H1 (cell line): ENCODE results near the gene SHH. TPM values are rescaled to one million over a fixed set of nuclear protein-coding genes. Genes with fewer than 3 reads are reported as not detected.

ENCODE experiments used
- CTCF ChIA-PET: fragments of 300-600 bp; sonication (Branson Sonifier 250); formaldehyde crosslinking; loops from one replicate; lab custom pipeline; 2021; ENCODE audit not compliant: partially characterized antibody; lab: Charles Lee
- POLR2A ChIA-PET: fragments of 300-600 bp; sonication (Branson Sonifier 250); formaldehyde crosslinking; loops from one replicate; lab custom pipeline; 2021; ENCODE audit warnings: inconsistent platforms; ENCODE audit not compliant: partially characterized antibody; lab: Charles Lee
- DNase-seq, 2 experiments: peaks; one replicate each; pipeline versions ENCODE4 v3.0.0 to v3.0.0-alpha.2; 2010 to 2022; ENCODE audit warnings: low spot score in 2 of 2, low read depth in 1 of 2, mixed read lengths in 1 of 2
- FAIRE-seq: peaks from 2 replicates; lab custom pipeline; 2011; peaks lifted over from hg19 to GRCh38; lab: Jason Lieb, UNC
- H2AFZ ChIP-seq: 2 replicates; pipeline ENCODE4 v1.8.1; 2012; ENCODE audit warnings: low read length, inconsistent platforms
- H2AK5ac ChIP-seq: 2 replicates; pipeline ENCODE4 v1.6.1; 2013; ENCODE audit warnings: low read depth, low read length
- H2BK120ac ChIP-seq: replicated peaks from 2 replicates; pipeline ENCODE3; 2013; ENCODE audit warnings: low read depth, low read length, inconsistent platforms
- H2BK12ac ChIP-seq: 2 replicates; pipeline ENCODE4 v1.6.1; 2013; ENCODE audit warnings: low read depth, low read length
- H2BK15ac ChIP-seq: 2 replicates; pipeline ENCODE4 v1.6.1; 2013; ENCODE audit warnings: low read length
- H2BK20ac ChIP-seq: 2 replicates; pipeline ENCODE4 v1.6.1; 2013; ENCODE audit warnings: low read length
- H2BK5ac ChIP-seq: 2 replicates; pipeline ENCODE4 v1.6.1; 2013; ENCODE audit warnings: low read depth, low read length
- H3K14ac ChIP-seq: 2 replicates; pipeline ENCODE4 v1.6.1; 2013; ENCODE audit warnings: inconsistent platforms; ENCODE audit not compliant: insufficient read length
- H3K18ac ChIP-seq: 2 replicates; pipeline ENCODE4 v1.6.1; 2013; ENCODE audit warnings: low read length; ENCODE audit errors: extremely low read depth
- H3K23ac ChIP-seq: 2 replicates; pipeline ENCODE4 v1.6.1; 2013; ENCODE audit warnings: inconsistent platforms; ENCODE audit not compliant: insufficient read length
- H3K23me2 ChIP-seq: 2 replicates; pipeline ENCODE4 v1.6.1; 2013; ENCODE audit warnings: low read depth, low read length
- H3K27ac ChIP-seq: 2 replicates; pipeline ENCODE4 v1.6.1; 2011; ENCODE audit warnings: low read depth, low read length, inconsistent platforms
- H3K27me3 ChIP-seq, 4 experiments: replicated peaks in 1 of 4; 1 replicate in 1 of 4; 2 replicates in 3 of 4; pipeline versions ENCODE4 v1.6.1 to v1.8.1; 2011 to 2013; ENCODE audit warnings: low read length in 3 of 4, mild to moderate bottlenecking in 3 of 4, inconsistent platforms in 2 of 4, mixed read lengths in 2 of 4, moderate library complexity in 1 of 4; ENCODE audit not compliant: control insufficient read depth in 3 of 4, insufficient read depth in 3 of 4; ENCODE audit errors: extremely low read depth in 1 of 4
- H3K36me3 ChIP-seq, 4 experiments: 2 replicates each; pipeline versions ENCODE4 v1.6.1 to v1.8.1; 2011 to 2013; ENCODE audit warnings: mild to moderate bottlenecking in 4 of 4, low read length in 3 of 4, moderate library complexity in 2 of 4, control low read depth in 1 of 4, inconsistent platforms in 1 of 4; ENCODE audit not compliant: insufficient read depth in 4 of 4, control insufficient read depth in 2 of 4
- H3K4ac ChIP-seq: replicated peaks from 2 replicates; pipeline ENCODE3; 2013; ENCODE audit warnings: low read length, low read depth, mixed read lengths, inconsistent platforms; ENCODE audit not compliant: insufficient read length
- H3K4me1 ChIP-seq, 4 experiments: replicated peaks in 1 of 4; 1 replicate in 1 of 4; 2 replicates in 3 of 4; pipeline versions ENCODE4 v1.6.1 to v1.8.1; 2011 to 2013; ENCODE audit warnings: low read length in 3 of 4, inconsistent platforms in 2 of 4, mixed read lengths in 1 of 4; ENCODE audit not compliant: insufficient read depth in 4 of 4, control insufficient read depth in 3 of 4
- H3K4me2 ChIP-seq, 2 experiments: 2 replicates each; pipeline versions ENCODE4 v1.6.1 to v1.8.1; 2011 to 2013; ENCODE audit warnings: low read depth in 2 of 2, low read length in 2 of 2, control low read depth in 1 of 2, inconsistent platforms in 1 of 2, mild to moderate bottlenecking in 1 of 2; ENCODE audit not compliant: insufficient read depth in 1 of 2
- H3K4me3 ChIP-seq, 4 experiments: fragments of 200-600, 300-600 bp in 1 of 4; sonication (generic), shearing (Covaris generic), sonication (Bioruptor Twin) in 1 of 4; 2 replicates each; pipeline versions ENCODE4 v1.5.1 to v1.8.1; 2011 to 2016; ENCODE audit warnings: low read length in 4 of 4, low read depth in 3 of 4, control low read depth in 2 of 4, inconsistent platforms in 2 of 4, mild to moderate bottlenecking in 2 of 4, mixed read lengths in 1 of 4, moderate library complexity in 1 of 4; ENCODE audit not compliant: insufficient read depth in 2 of 4; ENCODE audit errors: extremely low read depth in 1 of 4
- H3K56ac ChIP-seq: replicated peaks from 2 replicates; pipeline ENCODE3; 2013; ENCODE audit warnings: low read depth, mild to moderate bottlenecking, mixed read lengths, low read length, inconsistent platforms; ENCODE audit not compliant: insufficient read length
- H3K79me1 ChIP-seq: 2 replicates; pipeline ENCODE4 v1.6.1; 2013; ENCODE audit warnings: low read depth, low read length, control low read depth
- H3K79me2 ChIP-seq, 2 experiments: 2 replicates each; pipeline versions ENCODE4 v1.6.1 to v1.8.1; 2012 to 2013; ENCODE audit warnings: low read length in 2 of 2, mild to moderate bottlenecking in 2 of 2, inconsistent platforms in 1 of 2; ENCODE audit not compliant: insufficient read depth in 2 of 2, control insufficient read depth in 1 of 2
- H3K9ac ChIP-seq, 4 experiments: replicated peaks in 1 of 4; 1 replicate in 1 of 4; 2 replicates in 3 of 4; pipeline versions ENCODE4 v1.6.1 to v1.8.1; 2011 to 2013; ENCODE audit warnings: low read depth in 3 of 4, low read length in 3 of 4, control low read depth in 2 of 4, mild to moderate bottlenecking in 2 of 4, moderate library complexity in 2 of 4, inconsistent platforms in 1 of 4; ENCODE audit errors: extremely low read depth in 1 of 4
- H3K9me3 ChIP-seq, 2 experiments: 2 replicates each; pipeline versions ENCODE4 v1.6.1 to v1.8.1; 2012 to 2013; ENCODE audit warnings: mild to moderate bottlenecking in 2 of 2, moderate library complexity in 2 of 2, control low read depth in 1 of 2, inconsistent platforms in 1 of 2, low read depth in 1 of 2, low read length in 1 of 2, mixed read lengths in 1 of 2; ENCODE audit not compliant: insufficient read depth in 2 of 2
- H4K20me1 ChIP-seq, 2 experiments: replicated peaks in 1 of 2; 2 replicates each; pipeline versions ENCODE3 to v1.8.1; 2011 to 2013; ENCODE audit warnings: inconsistent platforms in 2 of 2, low read length in 2 of 2, mild to moderate bottlenecking in 1 of 2; ENCODE audit not compliant: insufficient read depth in 2 of 2, control insufficient read depth in 1 of 2
- H4K5ac ChIP-seq: 2 replicates; pipeline ENCODE4 v1.6.1; 2013; ENCODE audit warnings: low read length, low read depth, mixed read lengths, inconsistent platforms; ENCODE audit not compliant: insufficient read length
- H4K8ac ChIP-seq: 2 replicates; pipeline ENCODE4 v1.8.0; 2013; ENCODE audit warnings: mild to moderate bottlenecking, moderate library complexity, low read length, inconsistent platforms; ENCODE audit not compliant: insufficient read depth; ENCODE audit errors: extremely low read depth
- H4K91ac ChIP-seq: replicated peaks from 2 replicates; pipeline ENCODE3; 2013; ENCODE audit warnings: low read length, mixed read lengths, inconsistent platforms; ENCODE audit not compliant: insufficient read length
- CEBPB ChIP-seq: IDR thresholded peaks from 2 replicates; pipeline ENCODE4 v1.6.1; 2012; ENCODE audit warnings: low read depth, low read length
- CTBP2 ChIP-seq: IDR thresholded peaks from 2 replicates; pipeline ENCODE4 v1.7.0; 2011; ENCODE audit warnings: borderline replicate concordance, mild to moderate bottlenecking, moderate library complexity, mixed read lengths, low read length; ENCODE audit not compliant: insufficient read depth, insufficient read length
- E2F6 ChIP-seq: IDR thresholded peaks from 2 replicates; pipeline ENCODE4 v1.6.1; 2012; ENCODE audit warnings: inconsistent platforms
- EP300 ChIP-seq, 2 experiments: IDR thresholded peaks; 1 replicate in 1 of 2; 2 replicates in 1 of 2; pipeline ENCODE4 v1.6.1; 2011 to 2012; ENCODE audit warnings: low read depth in 2 of 2, low read length in 2 of 2, mild to moderate bottlenecking in 2 of 2, borderline replicate concordance in 1 of 2, inconsistent platforms in 1 of 2, moderate library complexity in 1 of 2
- GTF2F1 ChIP-seq: IDR thresholded peaks from 2 replicates; pipeline ENCODE4 v1.6.1; 2012; ENCODE audit warnings: low read depth, low read length, improper control_type of control experiment, borderline replicate concordance
- KDM4A ChIP-seq: IDR thresholded peaks from one replicate; pipeline ENCODE4 v1.7.1; 2012; ENCODE audit warnings: low read depth, mild to moderate bottlenecking, moderate library complexity, low read length, inconsistent platforms; ENCODE audit not compliant: severe bottlenecking
- KDM5A ChIP-seq: fragments of 200-600 bp; IDR thresholded peaks from 2 replicates; pipeline ENCODE4 v1.7.1; 2012; ENCODE audit warnings: mild to moderate bottlenecking, low read length, inconsistent platforms, mixed read lengths
- NANOG ChIP-seq: IDR thresholded peaks from 2 replicates; pipeline ENCODE4 v1.6.1; 2011; ENCODE audit warnings: low read length, low read depth, mild to moderate bottlenecking, inconsistent platforms; ENCODE audit not compliant: insufficient read depth, poor library complexity, severe bottlenecking
- PHF8 ChIP-seq: fragments of 200-600 bp; sonication (generic); conservative IDR thresholded peaks from 2 replicates; pipeline ENCODE4 v1.7.1; 2012; ENCODE audit warnings: low read depth, mild to moderate bottlenecking, inconsistent platforms, low read length, moderate library complexity
- SIX5 ChIP-seq: IDR thresholded peaks from 2 replicates; pipeline ENCODE4 v1.6.1; 2011; ENCODE audit warnings: mild to moderate bottlenecking, low read depth, low read length
- SRF ChIP-seq: IDR thresholded peaks from 2 replicates; pipeline ENCODE4 v1.6.1; 2011; ENCODE audit warnings: mild to moderate bottlenecking, low read depth, low read length, moderate library complexity
- TBP ChIP-seq: IDR thresholded peaks from 2 replicates; pipeline ENCODE4 v1.6.1; 2011; ENCODE audit warnings: low read depth, low read length, improper control_type of control experiment
- TCF12 ChIP-seq: IDR thresholded peaks from 2 replicates; pipeline ENCODE4 v1.6.1; 2011; ENCODE audit warnings: low read depth, mild to moderate bottlenecking, low read length
- WGBS, 2 experiments: shearing (Covaris generic) in 1 of 2; methylation state at CpG; one replicate each; pipeline versions ENCODE4 v1.1.6 to v1.1.7; 2013 to 2015; ENCODE audit warnings: low lambda C conversion rate in 2 of 2, mixed read lengths in 2 of 2, inconsistent platforms in 1 of 2, low coverage in 1 of 2, missing lambda C conversion rate in 1 of 2; ENCODE audit not compliant: insufficient replicate concordance in 2 of 2, insufficient coverage in 1 of 2, insufficient read length in 1 of 2; ENCODE audit errors: extremely low coverage in 1 of 2, missing lambda C conversion rate in 1 of 2; 5-methylcytosine and 5-hydroxymethylcytosine counted together
- polyA plus RNA-seq, 7 experiments: library from polyadenylated mRNA; depleted of rRNA in 3 of 7; stranded (reverse) in 5 of 7; unstranded in 2 of 7; fragments of >200 nt in 5 of 7; fragments of 200-250 nt in 2 of 7; gene quantifications; 1 replicate in 5 of 7; 2 replicates in 1 of 7; 4 replicates in 1 of 7; pipeline versions ENCODE4 v1.2.1 to v1.2.3, GENCODE V29; 2011 to 2013; ENCODE audit warnings: missing spikeins in 2 of 7, mixed read lengths in 2 of 7
- total RNA-seq: library from RNA; stranded (reverse); fragmentation: NEBNext Ultra II Directional; extraction: Animal tissue kit (Norgen Biotek cat#: 25700); gene quantifications from 2 replicates; pipeline ENCODE4 v1.2.1, GENCODE V29; 2021

Gene SHH
- total and polyA plus RNA-seq, 2 of the 8 experiments (the other 6 are each of a cell fraction or from before 2014, with no cell fraction given), result not detected

GRCh38 chr7:155776606-155777005, 35.7 kb downstream of the SHH start:
- Histone ChIP-seq H4K20me1 (peaks cover 3 to 6% of the 10 kb centered on the region in 2 experiments), H2BK15ac (no peak overlapping the region), H3K23ac (no peak overlapping the region), H3K56ac (no peak overlapping the region), H3K79me2 (no peaks in the 10 kb centered on the region), H3K9me3 (no peaks in the 10 kb centered on the region), H2BK120ac (no peak overlapping the region), H3K27me3 (no peaks in the 10 kb centered on the region), H3K14ac (no peak overlapping the region), H2BK5ac (no peak overlapping the region), H3K79me1 (peaks cover 7% of the 10 kb centered on the region; the same call in 1 of the 2 replicates), H4K91ac (no peak overlapping the region), H3K4ac (no peak overlapping the region), H3K23me2 (no peaks in the 10 kb centered on the region), H2BK20ac (no peak overlapping the region), H2AK5ac (no peak overlapping the region), H3K4me1 (peaks cover 0 to under 1% (median 0%) of the 10 kb centered on the region in 4 experiments; a peak in 1 of 7 replicates), H3K27ac (no peak overlapping the region), H4K8ac (no peak overlapping the region), H4K5ac (no peak overlapping the region), H2AFZ (no peak overlapping the region), H2BK12ac (no peak overlapping the region), H3K4me2 (no peak overlapping the region), H3K36me3 (peaks cover 7 to 35% (median 27%) of the 10 kb centered on the region in 4 experiments; a peak in 6 of 8 replicates), H3K9ac (no peak overlapping the region), H3K4me3 (no peak overlapping the region), H3K18ac (no peak overlapping the region)
- FAIRE-seq (no peak), DNase-seq (no peak)
- ChIA-PET POLR2A (no interaction called here), CTCF (interaction anchor here (0.6 to 1.4 kb wide), 3 partner anchors 8 to 1048 kb away, joined by 4 to 5 read pairs (median 5); no protein-coding TSS in a partner anchor)
- 93% methylated on average over 8 of the region's 8 CpGs; no CpG with 5 or more reads in 1 of the 2 experiments for WGBS, 2 experiments
- TF ChIP-seq GTF2F1, result no peak
- TF ChIP-seq KDM5A, result no peak
- no peak for TF ChIP-seq E2F6
- TF ChIP-seq TCF12, result no peak
- TF ChIP-seq TBP, result no peak
- TF ChIP-seq EP300 (IDR thresholded peaks at IDR 0.05; ENCODE audit: borderline replicate concordance in 1 of 2, low read depth in 2 of 2, low read length in 2 of 2), result no peak
- TF ChIP-seq NANOG, result no peak
- no peak for TF ChIP-seq CTBP2
- TF ChIP-seq KDM4A, result no peak
- TF ChIP-seq PHF8, result no peak
- TF ChIP-seq SRF, result no peak
- no peak for TF ChIP-seq SIX5
- no peak for TF ChIP-seq CEBPB
